Activated CD4-positive, alpha-beta T cell treated with anti-CD3 and anti-CD28 coated beads, Interleukin-2, amount 10 ng/mL, durations not matched to agents 24 days and 14 days (primary cell): ENCODE results near the gene BTBD7. TPM values are rescaled to one million over a fixed set of nuclear protein-coding genes. Genes with fewer than 3 reads are reported as not detected.

Experiments
- DNase-seq: peaks from one replicate; pipeline ENCODE4 v3.0.0; 2022
- H3K27ac Mint-ChIP-seq: one replicate; pipeline ENCODE4 v1.8.0; 2022; ENCODE audit warnings: mild to moderate bottlenecking, mixed read lengths
- H3K27me3 Mint-ChIP-seq: one replicate; pipeline ENCODE4 v1.8.0; 2022; ENCODE audit warnings: mixed read lengths
- H3K36me3 Mint-ChIP-seq: one replicate; pipeline ENCODE4 v1.8.0; 2022; ENCODE audit warnings: low read depth, mild to moderate bottlenecking, mixed read lengths
- H3K4me1 Mint-ChIP-seq: one replicate; pipeline ENCODE4 v1.8.0; 2021; ENCODE audit warnings: mixed read lengths
- H3K4me3 Mint-ChIP-seq: one replicate; pipeline ENCODE4 v1.8.0; 2022; ENCODE audit warnings: mild to moderate bottlenecking, moderate library complexity, mixed read lengths
- H3K9me3 Mint-ChIP-seq: one replicate; pipeline ENCODE4 v1.8.0; 2021; ENCODE audit warnings: mixed read lengths
- intact Hi-C: fragments of 100-400 bp; cut with micrococcal nuclease; formaldehyde crosslinking; loops from one replicate; pipeline ENCODE4 v1.15.1; 2023
- total RNA-seq: library from RNA; stranded (reverse); gene quantifications from 2 replicates; pipeline ENCODE4 v1.2.3, GENCODE V29; 2022

Gene BTBD7
- total RNA-seq, 1 donor from 2014 or later: 19.4 TPM

- no peaks in the 10 kb centered on the region for H3K36me3 Mint-ChIP-seq
- H3K27ac Mint-ChIP-seq: no peak overlapping the region
- H3K4me3 Mint-ChIP-seq: no peak overlapping the region
- H3K9me3 Mint-ChIP-seq: peaks cover 8% of the 10 kb centered on the region
- intact Hi-C loops: no loop called here
- no peaks in the 10 kb centered on the region for H3K27me3 Mint-ChIP-seq
- DNase-seq: no peak
- peaks cover 10% of the 10 kb centered on the region for H3K4me1 Mint-ChIP-seq
Measured at GRCh38 chr14:93337143-93337753, 4.4 kb upstream of the BTBD7 start.

- Mint-ChIP-seq H3K27ac (peak overlapping the region; percentile 94), H3K27me3 (no peaks in the 10 kb centered on the region), H3K9me3 (no peaks in the 10 kb centered on the region), H3K36me3 (no peaks in the 10 kb centered on the region), H3K4me3 (peak overlapping the region; percentile 93), H3K4me1 (peaks cover 38% of the 10 kb centered on the region)
- no peak for DNase-seq
- intact Hi-C loops: loop anchor here (2.0 to 5.0 kb wide), 2 partner anchors 127 to 221 kb away; partner anchors contain the start of genes GON7 and UBR7
Measured at GRCh38 chr14:93333631-93334103, 831 bp upstream of the BTBD7 start.

DNA sequence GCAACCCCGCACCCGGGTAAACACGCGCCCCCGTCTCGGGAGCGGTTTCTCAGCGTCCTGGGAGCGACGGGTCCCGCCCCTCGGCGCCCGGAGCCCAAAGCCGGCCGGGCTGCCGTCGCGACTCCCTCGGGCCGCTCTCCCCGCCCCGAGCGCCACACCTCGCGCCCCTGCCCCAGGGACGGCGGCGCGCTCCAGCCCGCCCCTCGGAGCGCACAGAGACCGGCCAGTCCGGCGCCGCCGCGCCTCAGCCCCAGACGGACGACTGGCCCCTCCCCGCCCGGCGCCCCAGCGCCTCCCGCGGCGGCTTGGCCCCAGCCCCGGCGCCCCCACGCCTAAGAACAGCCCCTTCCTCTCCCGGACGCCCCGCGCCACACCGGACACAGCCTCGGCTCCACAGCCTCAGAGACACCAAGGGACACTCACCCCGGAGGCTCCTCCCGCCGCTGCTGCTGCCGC is 411 bp downstream of the BTBD7 start:
- Mint-ChIP-seq H3K4me3 (peak overlapping the region; percentile 93), H3K4me1 (peaks cover 38% of the 10 kb centered on the region), H3K27ac (peak overlapping the region; percentile 60), H3K27me3 (no peaks in the 10 kb centered on the region), H3K36me3 (peaks cover 2% of the 10 kb centered on the region), H3K9me3 (no peaks in the 10 kb centered on the region)
- intact Hi-C loops: loop anchor here (2.0 to 5.0 kb wide), 2 partner anchors 126 to 220 kb away; partner anchors contain the start of genes GON7 and UBR7
- peak; percentile 86 for DNase-seq

GRCh38 chr14:93331728-93332396 is 974 bp downstream of the BTBD7 start:
- DNase-seq: no peak
- H3K4me1 Mint-ChIP-seq: peaks cover 38% of the 10 kb centered on the region
- no peaks in the 10 kb centered on the region for H3K9me3 Mint-ChIP-seq
- peak overlapping the region; percentile 93 for H3K4me3 Mint-ChIP-seq
- peaks cover 2% of the 10 kb centered on the region for H3K36me3 Mint-ChIP-seq
- intact Hi-C loops: loop anchor here (2.0 to 5.0 kb wide), 2 partner anchors 125 to 220 kb away; partner anchors contain the start of genes GON7 and UBR7
- no peaks in the 10 kb centered on the region for H3K27me3 Mint-ChIP-seq
- peak overlapping the region; percentile 87 for H3K27ac Mint-ChIP-seq

DNA sequence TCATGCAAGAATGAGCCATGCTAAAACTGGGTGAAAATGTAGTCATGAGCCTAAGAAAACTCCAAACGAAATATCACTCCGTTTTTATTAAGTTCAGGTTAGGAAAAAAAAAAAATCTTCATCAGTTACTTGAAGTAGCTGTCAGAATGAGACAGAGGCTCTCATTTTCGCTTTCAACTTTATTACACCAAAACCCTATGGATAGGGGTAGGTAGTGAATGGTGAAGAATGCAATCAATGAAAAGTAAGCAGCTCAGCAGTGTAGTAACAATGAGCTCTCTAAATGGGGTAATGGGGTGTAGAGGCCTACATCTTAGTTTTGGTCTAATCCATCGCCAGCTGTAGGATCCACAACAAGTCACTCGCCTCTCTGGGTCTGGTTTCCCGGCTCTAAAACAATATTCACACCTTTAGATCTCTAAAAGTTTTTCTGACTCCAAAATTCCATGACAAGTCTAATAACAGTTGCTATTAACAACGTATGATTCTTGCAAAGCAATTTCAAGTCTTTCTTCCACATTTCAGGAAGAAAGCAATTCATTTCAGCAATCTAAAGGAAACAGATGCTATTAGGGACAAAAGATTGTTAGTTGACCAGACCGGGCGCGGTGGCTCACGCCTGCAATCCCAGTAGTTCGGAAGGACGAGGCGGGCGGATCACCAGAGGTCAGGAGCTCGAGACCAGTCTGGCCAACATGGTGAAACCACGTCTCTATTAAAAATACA is 1.7 kb downstream of the BTBD7 start:
- no peaks in the 10 kb centered on the region for H3K27me3 Mint-ChIP-seq
- H3K4me1 Mint-ChIP-seq: peaks cover 38% of the 10 kb centered on the region
- intact Hi-C loops: loop anchor here (5.0 kb wide), 1 partner anchor 219 kb away; no protein-coding TSS in a partner anchor
- H3K4me3 Mint-ChIP-seq: peak overlapping the region; percentile 93
- H3K36me3 Mint-ChIP-seq: peaks cover 2% of the 10 kb centered on the region
- no peak for DNase-seq
- no peaks in the 10 kb centered on the region for H3K9me3 Mint-ChIP-seq
- H3K27ac Mint-ChIP-seq: peak overlapping the region; percentile 24

GRCh38 chr14:93330609-93331000 is 2.2 kb downstream of the BTBD7 start:
- H3K27me3 Mint-ChIP-seq: no peaks in the 10 kb centered on the region
- intact Hi-C loops: loop anchor here (5.0 kb wide), 1 partner anchor 218 kb away; no protein-coding TSS in a partner anchor
- H3K9me3 Mint-ChIP-seq: no peaks in the 10 kb centered on the region
- no peak overlapping the region for H3K27ac Mint-ChIP-seq
- H3K4me3 Mint-ChIP-seq: peak overlapping the region; percentile 93
- peaks cover 38% of the 10 kb centered on the region for H3K4me1 Mint-ChIP-seq
- peaks cover 2% of the 10 kb centered on the region for H3K36me3 Mint-ChIP-seq
- no peak for DNase-seq

DNA sequence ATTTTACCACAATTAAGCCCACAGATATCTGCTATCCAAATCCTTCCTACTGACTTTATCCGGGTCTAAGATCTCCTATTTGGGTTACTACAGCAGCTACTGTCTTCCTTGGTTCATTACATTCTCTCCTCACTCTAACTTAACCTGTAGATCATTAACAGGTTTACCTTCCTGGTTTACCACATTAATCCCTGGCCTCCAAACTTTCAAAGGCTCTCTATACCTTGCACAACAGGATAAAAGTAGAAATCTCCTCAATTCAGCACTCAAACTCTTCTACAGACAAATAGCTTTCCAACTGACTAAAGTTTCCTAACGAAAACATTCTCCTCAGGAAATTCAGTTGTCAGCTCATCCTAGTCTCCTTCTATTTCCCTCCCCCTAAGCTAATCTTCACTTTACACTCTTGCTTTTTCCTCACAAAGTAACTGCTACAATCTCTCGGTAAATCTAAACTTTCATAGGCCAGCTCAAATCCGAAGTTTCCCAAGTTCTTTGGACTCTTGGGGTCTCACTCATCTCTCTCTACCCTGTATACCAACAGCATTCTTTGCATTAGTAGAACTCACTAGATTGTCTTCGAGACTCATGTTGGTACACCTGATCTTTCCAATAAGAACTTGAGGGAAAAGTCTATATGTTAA is 2.7 kb downstream of the BTBD7 start:
- Mint-ChIP-seq H3K27me3 (no peaks in the 10 kb centered on the region), H3K36me3 (peaks cover 2% of the 10 kb centered on the region), H3K27ac (no peak overlapping the region), H3K4me3 (no peak overlapping the region), H3K4me1 (peaks cover 36% of the 10 kb centered on the region), H3K9me3 (no peaks in the 10 kb centered on the region)
- no peak for DNase-seq
- intact Hi-C loops: loop anchor here (5.0 kb wide), 1 partner anchor 218 kb away; no protein-coding TSS in a partner anchor

DNA sequence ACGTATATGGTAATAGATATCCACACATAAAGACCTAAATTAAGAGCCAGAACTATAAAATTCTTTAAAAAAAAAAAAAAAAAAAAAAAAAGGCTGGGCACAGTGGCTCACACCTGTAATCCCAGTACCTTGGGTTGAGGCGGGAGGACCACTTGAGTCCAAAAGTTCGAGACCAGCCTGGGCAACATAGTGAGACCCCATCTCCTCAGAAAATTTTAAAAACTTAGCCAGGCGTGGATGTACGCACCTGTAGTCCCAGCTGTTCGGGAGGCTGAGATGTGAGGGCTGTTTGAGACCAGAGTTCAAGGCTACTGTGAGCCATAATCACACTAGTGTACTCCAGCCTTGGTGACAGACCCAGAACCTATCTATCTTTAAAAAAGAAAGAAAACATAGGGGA is 4.3 kb downstream of the BTBD7 start:
- H3K36me3 Mint-ChIP-seq: peaks cover 9% of the 10 kb centered on the region
- no peaks in the 10 kb centered on the region for H3K9me3 Mint-ChIP-seq
- no peak for DNase-seq
- H3K4me1 Mint-ChIP-seq: peaks cover 35% of the 10 kb centered on the region
- no peaks in the 10 kb centered on the region for H3K27me3 Mint-ChIP-seq
- H3K4me3 Mint-ChIP-seq: no peak overlapping the region
- no peak overlapping the region for H3K27ac Mint-ChIP-seq
- intact Hi-C loops: no loop called here

DNA sequence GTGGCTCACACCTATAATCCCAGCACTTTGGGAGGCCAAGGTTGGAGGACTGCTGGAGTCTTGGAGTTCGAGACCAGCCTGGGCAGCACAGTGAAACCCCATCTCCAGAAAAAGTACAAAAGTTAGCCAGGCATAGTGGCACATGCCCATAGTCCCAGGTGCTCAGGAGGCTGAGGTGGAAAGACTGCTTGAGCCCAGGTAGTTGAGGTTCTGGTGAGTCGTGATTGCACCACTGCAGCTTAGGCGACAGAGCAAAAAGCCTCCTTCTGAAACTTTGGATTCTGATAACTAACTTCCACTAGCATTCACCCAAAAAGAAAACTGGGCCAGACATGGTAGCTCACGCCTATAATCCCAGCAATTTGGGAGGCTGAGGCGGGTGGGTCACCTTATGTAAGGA is 6.6 kb downstream of the BTBD7 start:
- Mint-ChIP-seq H3K9me3 (no peaks in the 10 kb centered on the region), H3K36me3 (peaks cover 11% of the 10 kb centered on the region), H3K27ac (no peak overlapping the region), H3K4me1 (peaks cover 27% of the 10 kb centered on the region), H3K27me3 (no peaks in the 10 kb centered on the region), H3K4me3 (no peak overlapping the region)
- no peak for DNase-seq
- intact Hi-C loops: no loop called here

DNA sequence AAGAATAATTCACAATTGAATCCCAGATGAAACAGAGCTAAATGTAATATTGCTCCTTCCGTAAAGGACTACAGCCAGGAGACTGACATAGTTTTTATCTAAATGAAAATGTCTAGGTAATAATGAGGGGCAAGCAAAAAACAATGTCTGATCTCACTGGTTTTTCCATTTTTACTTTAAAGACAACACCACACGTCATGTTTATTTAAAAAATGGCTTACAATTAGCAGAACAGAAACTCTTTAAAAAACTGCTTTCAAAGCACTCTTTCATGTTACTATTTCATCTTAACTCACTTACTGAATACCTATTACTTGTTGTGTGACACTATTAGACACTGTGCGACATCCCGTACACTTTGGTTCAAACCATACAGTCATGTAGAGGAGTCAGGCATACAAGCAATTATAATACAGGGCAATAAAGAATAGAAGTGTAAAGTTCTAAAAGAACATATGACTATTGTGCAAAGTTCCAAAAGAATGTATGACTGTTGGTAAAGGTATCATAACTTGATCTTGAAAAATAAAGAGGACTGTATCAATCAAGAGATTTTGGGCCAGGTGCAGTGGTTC is 9.1 kb downstream of the BTBD7 start:
- H3K27me3 Mint-ChIP-seq: no peaks in the 10 kb centered on the region
- no peak for DNase-seq
- H3K27ac Mint-ChIP-seq: no peak overlapping the region
- H3K9me3 Mint-ChIP-seq: no peaks in the 10 kb centered on the region
- H3K4me3 Mint-ChIP-seq: no peak overlapping the region
- H3K36me3 Mint-ChIP-seq: peaks cover 11% of the 10 kb centered on the region
- peaks cover 18% of the 10 kb centered on the region for H3K4me1 Mint-ChIP-seq
- intact Hi-C loops: no loop called here

DNA sequence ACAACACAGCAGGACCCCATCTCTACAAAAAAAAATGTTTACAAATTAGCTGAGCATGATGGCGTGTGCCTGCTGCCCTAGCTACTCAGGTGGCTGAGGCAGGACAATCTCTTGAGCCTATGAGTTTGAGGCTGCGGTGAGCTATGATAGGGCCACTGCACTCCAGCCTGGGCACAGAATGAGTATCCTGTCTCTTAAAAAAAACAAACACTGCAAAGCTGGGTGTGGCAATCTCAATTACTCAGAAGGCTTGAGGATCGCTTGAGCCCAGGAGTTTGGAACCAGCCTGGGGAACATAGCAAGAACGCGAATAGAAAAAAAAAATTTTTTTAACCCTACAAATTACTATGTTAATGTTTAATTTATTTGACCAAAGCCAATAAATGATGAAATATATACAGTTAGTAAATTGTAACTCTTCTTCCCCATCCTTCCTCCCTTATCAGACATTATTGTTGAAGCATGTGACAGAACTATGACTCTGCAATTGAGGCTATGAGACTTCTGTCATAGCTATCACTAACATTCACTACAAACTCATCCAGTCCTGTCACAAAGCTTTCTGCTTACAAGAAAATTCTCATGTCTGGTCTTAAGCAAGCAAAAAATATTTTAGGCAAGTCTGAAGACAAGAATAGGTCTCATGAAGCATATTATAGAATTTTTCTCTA is 9.8 kb downstream of the BTBD7 start:
- intact Hi-C loops: no loop called here
- no peaks in the 10 kb centered on the region for H3K9me3 Mint-ChIP-seq
- H3K4me3 Mint-ChIP-seq: no peak overlapping the region
- H3K4me1 Mint-ChIP-seq: peaks cover 18% of the 10 kb centered on the region
- no peak for DNase-seq
- no peaks in the 10 kb centered on the region for H3K27me3 Mint-ChIP-seq
- no peak overlapping the region for H3K27ac Mint-ChIP-seq
- H3K36me3 Mint-ChIP-seq: peaks cover 11% of the 10 kb centered on the region

GRCh38 chr14:93320489-93320888 is 12.3 kb downstream of the BTBD7 start:
- peaks cover 13% of the 10 kb centered on the region for H3K36me3 Mint-ChIP-seq
- H3K9me3 Mint-ChIP-seq: no peaks in the 10 kb centered on the region
- intact Hi-C loops: no loop called here
- no peaks in the 10 kb centered on the region for H3K27me3 Mint-ChIP-seq
- DNase-seq: no peak
- H3K4me3 Mint-ChIP-seq: no peak overlapping the region
- H3K27ac Mint-ChIP-seq: no peak overlapping the region
- H3K4me1 Mint-ChIP-seq: peaks cover 18% of the 10 kb centered on the region

DNA sequence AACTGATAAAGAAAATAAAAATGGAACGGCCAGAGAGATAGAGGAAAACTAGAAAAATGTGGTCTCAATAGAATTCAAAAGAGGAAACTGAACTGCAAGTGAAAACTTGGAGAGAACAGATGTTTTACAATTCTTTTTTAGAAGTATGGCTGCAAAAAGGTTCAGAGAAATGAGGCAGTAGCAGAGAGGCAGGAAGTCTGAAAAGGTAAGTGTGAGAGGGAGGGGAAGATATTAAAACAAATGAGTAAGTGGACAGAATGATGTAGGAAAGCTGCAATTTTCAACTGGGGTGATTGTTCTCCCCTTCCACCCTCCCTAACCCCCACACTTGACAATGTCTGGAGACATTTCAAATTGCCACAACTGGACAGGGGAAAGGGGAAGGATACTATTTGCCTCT is 12.9 kb downstream of the BTBD7 start:
- Mint-ChIP-seq H3K9me3 (no peaks in the 10 kb centered on the region), H3K36me3 (peaks cover 13% of the 10 kb centered on the region), H3K27ac (no peak overlapping the region), H3K27me3 (no peaks in the 10 kb centered on the region), H3K4me3 (no peak overlapping the region), H3K4me1 (peaks cover 18% of the 10 kb centered on the region)
- no peak for DNase-seq
- intact Hi-C loops: no loop called here
